Transverse colon (tissue), 4 donors: Measurements from ENCODE around the gene ZSCAN26.

ENCODE experiments used
- CTCF ChIP-seq, 5 experiments: fragments of 200-600 bp in 3 of 5; fragments of 450-650 bp in 2 of 5; sonication (generic) in 3 of 5; IDR thresholded peaks; 1 replicate in 2 of 5; 2 replicates in 3 of 5; pipeline ENCODE4 v1.5.1; 2016 to 2017; ENCODE audit warnings: antibody characterized with exemption in 5 of 5, inconsistent platforms in 3 of 5, mild to moderate bottlenecking in 2 of 5, moderate library complexity in 1 of 5
- POLR2AphosphoS5 ChIP-seq, 3 donors: sonication (generic); formaldehyde crosslinking; IDR thresholded peaks; one replicate each; pipeline ENCODE4 v1.6.1; 2016; ENCODE audit warnings: antibody characterized with exemption in 3 of 3

- TF ChIP-seq CTCF (IDR thresholded peaks at IDR 0.05), result no peak
- no peak for TF ChIP-seq POLR2AphosphoS5 (IDR thresholded peaks at IDR 0.05)
These were observed 24.6 kb downstream of the ZSCAN26 start for GRCh38 chr6:28291573-28291972.
